ENCODE data around the gene CISD2. TPM values are rescaled to one million over a fixed set of nuclear protein-coding genes. Genes with fewer than 3 reads are reported as not detected.
"Not testable (repeated sequence)": the region's sequence is repeated elsewhere in the genome, so short reads cannot be mapped to it uniquely, and the experiment has no call there.

Gene CISD2
- total RNA-seq, 1 donor from 2014 or later = 22.2 TPM

DNA sequence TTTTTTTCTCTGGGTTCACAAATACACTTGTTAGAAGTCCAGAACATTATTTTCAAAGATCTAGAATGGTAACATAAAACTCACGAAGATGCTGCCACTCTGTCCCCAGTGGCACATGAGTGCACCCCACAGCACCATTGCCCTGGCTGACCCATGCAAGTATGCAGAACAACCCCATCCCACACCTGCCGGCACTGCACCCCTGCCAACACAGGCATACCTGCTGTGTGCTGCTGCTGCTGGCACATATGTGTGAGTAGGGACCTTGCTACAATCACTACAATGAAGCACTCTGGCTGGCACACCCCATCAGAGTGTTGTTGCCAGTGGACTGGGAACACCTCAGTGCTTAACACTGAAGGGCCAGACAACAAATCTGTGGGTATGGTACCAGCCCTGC, 66.9 kb downstream of the CISD2 start:
- no peaks in the 10 kb centered on the region for H3K36me3 Mint-ChIP-seq
- H3K27ac Mint-ChIP-seq = no peak overlapping the region
- H3K9me3 Mint-ChIP-seq = no peaks in the 10 kb centered on the region
- peaks cover 3% of the 10 kb centered on the region for H3K27me3 Mint-ChIP-seq (ENCODE audit: low read depth)
- TF ChIP-seq, protein P1, sequence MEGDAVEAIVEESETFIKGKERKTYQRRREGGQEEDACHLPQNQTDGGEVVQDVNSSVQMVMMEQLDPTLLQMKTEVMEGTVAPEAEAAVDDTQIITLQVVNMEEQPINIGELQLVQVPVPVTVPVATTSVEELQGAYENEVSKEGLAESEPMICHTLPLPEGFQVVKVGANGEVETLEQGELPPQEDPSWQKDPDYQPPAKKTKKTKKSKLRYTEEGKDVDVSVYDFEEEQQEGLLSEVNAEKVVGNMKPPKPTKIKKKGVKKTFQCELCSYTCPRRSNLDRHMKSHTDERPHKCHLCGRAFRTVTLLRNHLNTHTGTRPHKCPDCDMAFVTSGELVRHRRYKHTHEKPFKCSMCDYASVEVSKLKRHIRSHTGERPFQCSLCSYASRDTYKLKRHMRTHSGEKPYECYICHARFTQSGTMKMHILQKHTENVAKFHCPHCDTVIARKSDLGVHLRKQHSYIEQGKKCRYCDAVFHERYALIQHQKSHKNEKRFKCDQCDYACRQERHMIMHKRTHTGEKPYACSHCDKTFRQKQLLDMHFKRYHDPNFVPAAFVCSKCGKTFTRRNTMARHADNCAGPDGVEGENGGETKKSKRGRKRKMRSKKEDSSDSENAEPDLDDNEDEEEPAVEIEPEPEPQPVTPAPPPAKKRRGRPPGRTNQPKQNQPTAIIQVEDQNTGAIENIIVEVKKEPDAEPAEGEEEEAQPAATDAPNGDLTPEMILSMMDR (IDR thresholded peaks at IDR 0.05; ENCODE audit: unreplicated experiment) = no peak
- no peak for DNase-seq (ENCODE audit: low spot score in 2 of 2, unreplicated experiment in 2 of 2)
- peaks cover 1% of the 10 kb centered on the region for H3K4me1 Mint-ChIP-seq
- H3K4me3 Mint-ChIP-seq = no peak overlapping the region

DNA sequence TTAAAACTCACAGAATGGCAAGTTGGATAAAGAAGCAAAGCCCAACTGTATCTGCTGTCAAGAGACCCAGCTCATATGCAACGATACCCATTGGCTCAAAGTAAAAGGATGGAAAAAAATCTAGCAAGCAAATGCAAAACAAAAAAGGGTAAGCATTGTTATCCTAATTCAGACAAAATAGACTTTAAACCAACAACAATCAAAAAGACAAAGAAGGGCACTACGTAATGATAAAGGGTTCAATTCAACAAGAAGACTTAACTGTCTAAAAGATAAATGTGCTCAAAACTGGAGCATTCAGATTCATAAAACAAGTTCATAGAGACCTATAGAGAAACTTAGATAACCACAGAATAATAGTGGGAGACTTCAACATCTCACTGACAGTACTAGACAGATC, 69.3 kb downstream of the CISD2 start:
- not testable (repeated sequence) for H3K27ac Mint-ChIP-seq; H3K4me1 Mint-ChIP-seq; H3K36me3 Mint-ChIP-seq; H3K4me3 Mint-ChIP-seq; DNase-seq (ENCODE audit: low spot score in 2 of 2, unreplicated experiment in 2 of 2)
- Mint-ChIP-seq H3K27me3 (ENCODE audit: low read depth) (peaks cover 13% of the 10 kb centered on the region), H3K9me3 (peaks cover 12% of the 10 kb centered on the region)

Other genes starting within 250 kb of the CISD2 start
- gene MANBA, start 108.0 kb upstream of the CISD2 start, total RNA-seq = 39.2 to 40.2 TPM (median 39.6 TPM) in 3 replicates
- 299 to 311 TPM (median 307 TPM) in 3 replicates for gene UBE2D3, start 41.4 kb upstream of the CISD2 start, total RNA-seq
- 3.2 to 4.7 TPM (median 4.5 TPM) in 3 replicates for gene SLC9B1, start 150.7 kb downstream of the CISD2 start, total RNA-seq
- 12.0 to 13.4 TPM (median 12.1 TPM) in 3 replicates for gene SLC9B2, start 207.8 kb downstream of the CISD2 start, total RNA-seq
- 102 to 105 TPM (median 103 TPM) in 3 replicates for gene BDH2, start 230.8 kb downstream of the CISD2 start, total RNA-seq